GM23338 (cell line): ENCODE data around the gene PLCL1.

Experiments used
- CTCF ChIP-seq, 2 experiments: fragments of 200-600 bp in 1 of 2; sonication (generic) in 1 of 2; conservative IDR thresholded peaks; 2 replicates each; pipeline versions ENCODE4 v1.5.1 to v1.6.1; 2016 to 2017; ENCODE audit warnings: antibody characterized with exemption in 2 of 2, low read depth in 2 of 2, mild to moderate bottlenecking in 2 of 2, moderate library complexity in 1 of 2
- EZH2phosphoT487 ChIP-seq: fragments of 200-600 bp; sonication (generic); IDR thresholded peaks from one replicate; pipeline ENCODE4 v1.8.1; 2018; ENCODE audit warnings: antibody characterized with exemption; ENCODE audit not compliant: unreplicated experiment
- STAT1 ChIP-seq: IDR thresholded peaks from one replicate; pipeline ENCODE4 v1.6.1; 2016; ENCODE audit warnings: antibody characterized with exemption; ENCODE audit not compliant: unreplicated experiment

GRCh38 chr2:197915548-197916265 is 111.3 kb downstream of the PLCL1 start:
- TF ChIP-seq CTCF (conservative IDR thresholded peaks at IDR 0.05; ENCODE audit: low read depth in 2 of 2), result no peak
- no peak for TF ChIP-seq STAT1
- no peak for TF ChIP-seq EZH2phosphoT487
